Activated CD8-positive, alpha-beta T cell treated with anti-CD3 and anti-CD28 coated beads, Interleukin-2, amount 10 ng/mL, durations not matched to agents 7 days and 5 days (primary cell): Measurements from ENCODE around the gene FRRS1L. TPM values are rescaled to one million over a fixed set of nuclear protein-coding genes. Genes with fewer than 3 reads are reported as not detected.

ENCODE experiments used
- ATAC-seq: fragments of 150-1000 bp; cut with Tn5 transposase; one replicate; pipeline ENCODE4 v1.10.0; 2021; ENCODE audit warnings: moderate library complexity
- CTCF ChIA-PET: fragments of 350-600 bp; sonication (Branson Sonifier 250); formaldehyde crosslinking; loops from one replicate; lab custom pipeline; 2021; ENCODE audit warnings: antibody characterized with exemption; lab: Charles Lee
- POLR2A ChIA-PET: fragments of 350-600 bp; sonication (Branson Sonifier 250); formaldehyde crosslinking; loops from one replicate; lab custom pipeline; 2021; ENCODE audit warnings: antibody characterized with exemption; lab: Charles Lee
- DNase-seq: peaks from one replicate; pipeline ENCODE4 v3.0.0-alpha.2; 2020
- H3K27ac Mint-ChIP-seq: one replicate; pipeline ENCODE4 v1.8.0; 2021; ENCODE audit warnings: mild to moderate bottlenecking, mixed read lengths
- H3K27me3 Mint-ChIP-seq: one replicate; pipeline ENCODE4 v1.8.0; 2021; ENCODE audit warnings: low read depth, mixed read lengths
- H3K36me3 Mint-ChIP-seq: one replicate; pipeline ENCODE4 v1.8.0; 2021; ENCODE audit warnings: low read depth, mixed read lengths
- H3K4me1 Mint-ChIP-seq: one replicate; pipeline ENCODE4 v1.8.0; 2021; ENCODE audit warnings: low read depth, mixed read lengths
- H3K4me3 Mint-ChIP-seq: one replicate; pipeline ENCODE4 v1.8.0; 2021; ENCODE audit warnings: mild to moderate bottlenecking, mixed read lengths
- H3K9me3 Mint-ChIP-seq: one replicate; pipeline ENCODE4 v1.8.0; 2022; ENCODE audit warnings: mixed read lengths; ENCODE audit not compliant: insufficient read depth
- total RNA-seq, 2 experiments: library from RNA; stranded (reverse); gene quantifications; one replicate each; pipeline ENCODE4 v1.2.3, GENCODE V29; 2021

Gene FRRS1L
- total RNA-seq, 2 experiments from 2014 or later, result not detected

DNA sequence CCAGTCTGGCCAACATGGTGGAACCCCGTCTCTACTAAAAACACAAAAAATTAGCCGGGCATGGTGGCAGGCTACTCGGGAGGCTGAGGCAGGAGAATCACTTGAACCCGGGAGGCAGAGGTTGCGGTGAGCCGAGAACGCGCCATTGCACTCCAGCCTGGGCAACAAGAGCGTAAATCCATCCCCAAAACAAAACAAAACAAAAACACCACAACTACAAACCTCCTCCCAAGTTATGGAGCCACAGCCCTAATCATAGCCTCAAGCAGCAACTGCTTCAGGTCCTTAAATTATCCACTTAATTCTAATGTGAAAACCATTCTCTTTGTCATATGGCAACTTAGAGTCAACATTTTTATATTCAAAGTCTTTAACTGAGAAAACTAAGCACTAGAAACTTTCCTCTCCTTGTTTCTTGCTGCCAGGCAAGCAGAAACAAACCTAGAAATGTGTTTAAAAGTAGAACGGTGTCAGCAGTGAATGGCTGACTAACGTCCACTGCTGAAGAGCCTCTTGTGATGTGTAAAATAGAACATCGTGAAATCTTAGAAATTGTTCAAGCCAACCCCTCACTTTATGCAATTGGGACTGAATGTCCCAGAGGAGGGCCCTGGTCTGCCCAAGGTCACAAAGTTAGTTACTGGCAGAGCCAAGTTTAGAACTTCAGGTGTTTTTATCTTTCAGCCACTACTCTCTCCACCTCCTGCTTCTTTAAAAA lies 53.0 kb downstream of the FRRS1L start:
- Mint-ChIP-seq H3K27ac (no peak overlapping the region), H3K9me3 (no peaks in the 10 kb centered on the region), H3K27me3 (no peaks in the 10 kb centered on the region), H3K4me1 (peaks cover 65% of the 10 kb centered on the region), H3K36me3 (peaks cover 26% of the 10 kb centered on the region), H3K4me3 (no peak overlapping the region)
- ATAC-seq, result no peak
- POLR2A ChIA-PET, result interaction anchor here (0.7 kb wide), 1 partner anchor 8 kb away, joined by 3 read pairs; no protein-coding TSS in a partner anchor
- DNase-seq, result no peak
- CTCF ChIA-PET, result interaction anchor here (0.6 kb wide), 1 partner anchor 44 kb away, joined by 3 read pairs; no protein-coding TSS in a partner anchor

DNA sequence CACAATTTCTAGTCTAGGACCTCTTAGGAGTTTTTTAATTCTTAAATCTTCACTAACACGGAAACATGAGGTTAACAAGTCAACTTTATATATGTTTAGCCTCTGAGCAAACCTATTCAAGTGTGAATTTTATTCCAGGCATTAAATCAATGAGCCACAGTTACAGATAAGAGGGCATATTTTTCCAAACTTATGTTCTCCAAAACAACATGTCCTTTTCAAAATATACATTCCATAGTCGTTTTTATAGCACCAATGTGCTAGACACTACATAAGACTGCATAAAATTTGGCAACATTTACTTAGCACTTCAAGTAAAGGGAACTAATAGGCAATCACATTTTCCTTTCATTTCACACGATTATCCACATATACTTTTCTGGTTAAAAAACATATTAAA lies 53.8 kb downstream of the FRRS1L start:
- ATAC-seq, result no peak
- ChIA-PET CTCF (interaction anchor here (0.6 to 3.0 kb wide), 2 partner anchors 13 to 27 kb away, joined by 3 to 9 read pairs; no protein-coding TSS in a partner anchor), POLR2A (interaction anchor here (0.7 kb wide), 1 partner anchor 9 kb away, joined by 3 read pairs; no protein-coding TSS in a partner anchor)
- peaks cover 26% of the 10 kb centered on the region for H3K36me3 Mint-ChIP-seq
- no peak for DNase-seq
- H3K9me3 Mint-ChIP-seq, result no peaks in the 10 kb centered on the region
- H3K4me3 Mint-ChIP-seq, result no peak overlapping the region
- H3K27ac Mint-ChIP-seq, result no peak overlapping the region
- H3K27me3 Mint-ChIP-seq, result no peaks in the 10 kb centered on the region
- peaks cover 69% of the 10 kb centered on the region for H3K4me1 Mint-ChIP-seq

DNA sequence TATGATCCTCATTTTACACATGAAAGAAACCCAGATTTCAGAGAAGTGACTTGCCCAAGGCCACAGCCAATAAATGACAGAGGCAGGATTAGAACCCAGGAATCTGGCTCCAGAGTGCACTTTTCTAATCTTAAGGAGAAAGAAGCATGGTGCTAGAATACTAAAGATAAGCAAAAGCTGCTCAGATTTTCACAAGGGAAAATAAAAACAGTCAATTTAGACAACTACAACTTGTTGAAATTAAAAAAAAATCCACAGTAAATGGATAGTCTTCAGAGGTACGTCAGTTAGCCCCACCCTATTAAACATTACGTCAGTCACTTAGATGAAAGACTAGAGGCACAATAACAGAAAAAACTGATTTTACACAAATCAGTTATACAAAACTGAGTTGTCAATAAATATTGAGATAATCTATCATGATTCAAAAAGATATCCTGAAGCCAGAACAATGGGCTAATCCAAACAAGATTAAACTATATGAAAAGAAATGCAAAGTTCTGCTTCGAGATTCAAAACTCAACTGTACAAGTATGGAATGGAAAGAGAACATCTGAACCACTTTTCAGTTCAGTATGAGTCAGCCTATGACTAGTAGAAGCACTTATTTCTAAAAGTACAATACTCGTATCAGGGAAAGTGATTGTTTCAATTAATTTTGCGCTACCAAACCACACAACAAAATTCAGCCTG lies 56.6 kb downstream of the FRRS1L start:
- ChIA-PET POLR2A (interaction anchor here (1.4 to 3.7 kb wide), 2 partner anchors 8 to 10 kb away, joined by 4 to 24 read pairs; partner anchors contain the start of gene TMEM245), CTCF (interaction anchor here (2.9 to 3.0 kb wide), 2 partner anchors 8 to 10 kb away, joined by 9 to 21 read pairs; partner anchors contain the start of gene TMEM245)
- no peaks in the 10 kb centered on the region for H3K9me3 Mint-ChIP-seq
- peak; percentile 62 for ATAC-seq
- H3K36me3 Mint-ChIP-seq, result peaks cover 16% of the 10 kb centered on the region
- H3K4me3 Mint-ChIP-seq, result peak overlapping the region; percentile 28
- H3K4me1 Mint-ChIP-seq, result peaks cover 62% of the 10 kb centered on the region
- H3K27me3 Mint-ChIP-seq, result no peaks in the 10 kb centered on the region
- no peak for DNase-seq
- peak overlapping the region; percentile 48 for H3K27ac Mint-ChIP-seq

DNA sequence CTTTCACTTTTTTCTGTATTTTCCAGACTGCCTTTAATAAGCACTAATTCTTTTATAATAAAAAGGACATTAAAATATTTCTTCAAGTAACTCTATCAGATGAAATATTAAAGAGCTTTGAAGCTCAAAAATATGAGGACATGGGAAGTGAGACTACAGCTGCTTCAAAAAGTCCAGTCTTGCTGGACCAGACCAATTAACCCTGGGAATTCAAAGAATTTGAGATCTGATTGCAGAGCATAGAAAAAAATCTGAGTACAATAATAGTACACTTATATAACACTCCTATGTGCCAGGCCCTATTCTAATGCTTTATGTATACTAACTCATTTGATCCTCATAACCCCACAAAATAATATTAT lies 57.1 kb downstream of the FRRS1L start:
- Mint-ChIP-seq H3K27me3 (no peaks in the 10 kb centered on the region), H3K36me3 (peaks cover 19% of the 10 kb centered on the region), H3K9me3 (no peaks in the 10 kb centered on the region), H3K4me1 (peaks cover 62% of the 10 kb centered on the region), H3K4me3 (peak overlapping the region; percentile 28), H3K27ac (peak overlapping the region; percentile 48)
- POLR2A ChIA-PET, result interaction anchor here (1.4 to 3.7 kb wide), 2 partner anchors 9 kb away, joined by 4 to 24 read pairs; partner anchors contain the start of gene TMEM245
- no peak for DNase-seq
- CTCF ChIA-PET, result interaction anchor here (2.9 kb wide), 1 partner anchor 9 kb away, joined by 21 read pairs; the partner anchor contains the start of gene TMEM245
- ATAC-seq, result no peak

DNA sequence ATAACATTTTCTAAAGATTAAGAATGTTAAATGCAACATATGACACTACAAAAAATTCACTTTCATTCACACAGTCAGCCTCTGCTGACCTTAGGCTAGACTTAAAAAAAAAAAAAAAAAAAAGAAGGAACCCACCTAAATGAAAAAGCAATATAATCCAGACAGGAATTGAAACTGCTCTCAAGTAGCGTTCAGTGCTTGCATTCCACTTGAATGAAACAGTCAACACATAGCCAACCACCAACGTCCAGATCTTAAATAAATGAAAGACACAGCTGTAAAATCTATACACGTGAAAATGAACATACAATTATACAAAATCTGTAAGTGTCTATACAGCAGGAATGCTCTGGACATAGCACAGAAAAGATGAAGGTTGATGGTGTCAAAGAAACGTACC lies 58.7 kb downstream of the FRRS1L start:
- H3K4me1 Mint-ChIP-seq, result peaks cover 53% of the 10 kb centered on the region
- no peak for DNase-seq
- H3K27me3 Mint-ChIP-seq, result no peaks in the 10 kb centered on the region
- POLR2A ChIA-PET, result interaction anchor here (0.9 to 3.7 kb wide), 2 partner anchors 10 to 20 kb away, joined by 4 to 24 read pairs; partner anchors contain the start of gene TMEM245
- no peak overlapping the region for H3K4me3 Mint-ChIP-seq
- CTCF ChIA-PET, result interaction anchor here (1.2 kb wide), 1 partner anchor 12 kb away, joined by 5 read pairs; no protein-coding TSS in a partner anchor
- ATAC-seq, result no peak
- no peaks in the 10 kb centered on the region for H3K9me3 Mint-ChIP-seq
- H3K36me3 Mint-ChIP-seq, result peaks cover 24% of the 10 kb centered on the region
- no peak overlapping the region for H3K27ac Mint-ChIP-seq

DNA sequence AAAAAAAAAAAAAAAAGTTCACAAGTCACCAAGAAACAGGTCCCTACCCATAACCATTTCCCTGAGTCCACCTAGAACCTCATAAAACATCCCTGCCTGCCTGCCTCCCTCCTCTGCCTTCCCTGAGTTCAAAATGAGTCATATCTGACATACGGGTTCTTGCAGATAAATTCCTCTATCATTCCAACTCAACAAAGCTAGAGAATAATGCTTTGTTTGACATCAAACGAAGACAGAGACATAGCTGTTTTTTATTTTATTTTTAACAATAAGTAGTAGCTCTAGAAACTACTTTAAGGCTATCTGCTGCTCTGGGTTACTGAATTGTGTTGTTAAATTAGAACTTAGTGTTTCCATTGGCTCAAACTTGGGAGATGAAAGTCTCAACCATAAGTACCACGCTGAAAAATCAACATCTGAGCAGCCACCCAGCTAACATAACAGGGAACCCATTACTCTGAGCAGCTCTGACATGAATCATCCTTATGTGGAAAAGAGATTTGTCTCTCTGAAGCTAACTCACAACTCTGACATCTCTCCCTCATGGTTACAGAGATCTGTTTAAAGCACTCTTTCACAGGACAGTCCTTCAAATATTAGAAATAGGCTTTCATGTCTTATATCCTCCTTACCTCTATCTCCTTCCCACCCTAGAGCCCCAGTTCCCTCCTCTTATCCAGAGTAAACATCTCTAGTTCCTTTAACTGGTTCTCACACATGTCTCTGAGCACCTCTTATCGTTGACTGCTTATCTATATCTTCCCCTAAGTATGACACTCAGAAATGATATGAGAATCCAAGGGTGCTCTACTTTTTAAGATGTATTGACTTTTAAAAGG lies 59.4 kb downstream of the FRRS1L start:
- POLR2A ChIA-PET, result interaction anchor here (1.5 to 3.7 kb wide), 2 partner anchors 10 to 11 kb away, joined by 7 to 24 read pairs; partner anchors contain the start of gene TMEM245
- H3K36me3 Mint-ChIP-seq, result peaks cover 31% of the 10 kb centered on the region
- H3K27ac Mint-ChIP-seq, result peak overlapping the region; percentile 22
- CTCF ChIA-PET, result interaction anchor here (1.2 kb wide), 1 partner anchor 11 kb away, joined by 5 read pairs; no protein-coding TSS in a partner anchor
- DNase-seq (no peak), ATAC-seq (peak; percentile 62)
- no peaks in the 10 kb centered on the region for H3K27me3 Mint-ChIP-seq
- H3K4me1 Mint-ChIP-seq, result peaks cover 58% of the 10 kb centered on the region
- H3K9me3 Mint-ChIP-seq, result no peaks in the 10 kb centered on the region
- H3K4me3 Mint-ChIP-seq, result no peak overlapping the region

DNA sequence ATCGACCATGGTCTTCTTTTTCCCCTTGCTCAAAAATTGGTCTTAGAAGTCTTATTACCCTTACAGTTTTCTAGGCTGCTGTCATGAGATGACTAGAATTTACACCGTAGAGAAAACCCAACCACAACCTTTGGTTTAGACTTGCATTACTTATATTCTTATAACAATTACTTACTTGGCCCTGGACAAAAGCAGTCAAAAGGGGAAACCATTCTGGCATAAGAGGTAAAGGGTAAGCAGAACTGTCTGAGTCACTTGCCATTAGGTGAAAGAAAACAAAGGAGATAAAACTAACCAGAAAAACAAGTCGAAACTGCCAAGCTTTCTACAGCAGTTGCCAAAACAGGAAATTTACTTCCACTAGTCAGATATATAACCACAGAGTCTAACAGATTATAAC lies 65.2 kb downstream of the FRRS1L start:
- ATAC-seq (peak; percentile 73), DNase-seq (peak; percentile 35)
- H3K4me3 Mint-ChIP-seq, result peak overlapping the region; percentile 38
- H3K9me3 Mint-ChIP-seq, result no peaks in the 10 kb centered on the region
- ChIA-PET POLR2A (interaction anchor here (1.4 kb wide), 1 partner anchor 18 kb away, joined by 5 read pairs; the partner anchor contains the start of gene TMEM245), CTCF (no interaction called here)
- H3K4me1 Mint-ChIP-seq, result peaks cover 62% of the 10 kb centered on the region
- H3K36me3 Mint-ChIP-seq, result peaks cover 59% of the 10 kb centered on the region
- peak overlapping the region; percentile 74 for H3K27ac Mint-ChIP-seq
- H3K27me3 Mint-ChIP-seq, result no peaks in the 10 kb centered on the region

DNA sequence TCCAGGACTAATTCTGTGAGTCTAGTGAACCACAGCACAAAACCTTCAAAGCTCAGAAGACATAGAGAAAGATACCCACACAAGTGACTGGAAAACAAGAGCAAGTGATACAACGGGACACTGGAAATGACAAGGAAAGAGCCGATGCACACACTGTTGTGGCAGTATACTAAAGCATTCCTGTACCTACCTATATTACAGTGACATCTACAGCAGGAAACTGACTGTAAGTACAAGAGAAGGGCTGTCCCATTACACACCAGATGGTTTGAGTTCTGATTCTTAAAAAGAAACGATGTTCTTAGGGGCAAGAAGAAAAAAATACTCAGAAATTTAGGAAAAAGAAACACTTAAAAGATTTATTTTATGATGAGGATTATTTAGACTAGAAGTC lies 65.8 kb downstream of the FRRS1L start:
- Mint-ChIP-seq H3K4me1 (peaks cover 65% of the 10 kb centered on the region), H3K9me3 (no peaks in the 10 kb centered on the region), H3K4me3 (peak overlapping the region; percentile 36), H3K27ac (peak overlapping the region; percentile 72), H3K36me3 (peaks cover 59% of the 10 kb centered on the region), H3K27me3 (no peaks in the 10 kb centered on the region)
- peak; percentile 60 for ATAC-seq
- ChIA-PET POLR2A (interaction anchor here (1.0 to 1.5 kb wide), 2 partner anchors 8 to 18 kb away, joined by 4 to 8 read pairs; partner anchors contain the start of gene TMEM245), CTCF (interaction anchor here (1.0 to 1.8 kb wide), 3 partner anchors 11 to 17 kb away, joined by 3 to 9 read pairs (median 4); no protein-coding TSS in a partner anchor)
- DNase-seq, result no peak

DNA sequence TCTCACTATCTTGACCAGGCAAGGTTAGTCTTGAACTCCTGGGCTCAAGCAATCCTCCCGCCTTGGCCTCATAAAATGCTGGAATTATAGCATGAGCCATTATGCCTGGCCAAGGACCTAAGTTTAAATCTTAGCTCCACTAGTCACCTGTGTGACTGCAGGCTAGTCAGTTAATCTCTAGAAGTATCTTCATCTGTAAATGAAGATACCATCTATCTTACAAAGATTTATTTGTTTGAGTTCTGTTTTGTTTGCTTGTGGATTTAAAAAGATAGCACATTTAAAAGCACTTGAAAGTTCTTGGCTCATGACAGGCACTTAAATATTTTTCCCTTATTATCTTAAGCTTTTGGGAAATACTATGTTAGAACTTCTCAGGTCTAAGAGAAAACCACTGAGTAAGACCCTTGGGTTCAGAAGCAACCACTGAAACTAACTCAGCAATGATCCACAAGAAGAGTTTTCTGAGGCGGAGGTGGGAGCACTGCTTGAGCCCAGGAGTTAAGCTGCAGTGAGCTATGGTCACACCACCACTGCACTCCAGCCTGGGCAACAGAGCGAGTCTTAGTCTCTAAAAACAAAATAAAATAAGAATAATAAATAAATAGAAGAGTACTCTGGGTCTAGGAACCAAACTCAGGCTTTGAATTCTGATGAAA lies 66.4 kb downstream of the FRRS1L start:
- POLR2A ChIA-PET, result interaction anchor here (0.6 to 1.5 kb wide), 3 partner anchors 9 to 78 kb away, joined by 3 to 8 read pairs (median 4); partner anchors contain the start of gene TMEM245
- no peak for DNase-seq
- CTCF ChIA-PET, result interaction anchor here (0.9 to 1.8 kb wide), 4 partner anchors 11 to 19 kb away, joined by 3 to 9 read pairs (median 4); no protein-coding TSS in a partner anchor
- Mint-ChIP-seq H3K4me3 (peak overlapping the region; percentile 36), H3K4me1 (peaks cover 69% of the 10 kb centered on the region), H3K36me3 (peaks cover 63% of the 10 kb centered on the region), H3K9me3 (no peaks in the 10 kb centered on the region), H3K27ac (peak overlapping the region; percentile 72), H3K27me3 (no peaks in the 10 kb centered on the region)
- peak; percentile 6 for ATAC-seq

DNA sequence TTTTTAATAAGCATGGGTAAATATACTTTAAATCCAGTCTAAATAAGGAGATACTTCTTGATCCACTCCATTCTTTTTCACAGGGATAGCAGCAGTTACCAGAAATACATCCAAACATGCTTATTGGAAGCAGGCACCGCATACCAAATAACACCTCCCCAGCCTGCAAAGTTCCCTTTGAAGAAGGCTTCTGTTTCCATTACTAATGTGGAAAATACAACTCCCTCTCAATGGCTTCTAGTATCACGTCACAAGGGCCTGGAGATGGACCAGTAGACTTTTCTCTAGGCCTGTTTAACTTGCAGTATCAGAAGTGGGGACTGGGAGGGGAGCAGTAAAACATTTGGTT lies 68.1 kb downstream of the FRRS1L start:
- Mint-ChIP-seq H3K4me3 (no peak overlapping the region), H3K4me1 (peaks cover 82% of the 10 kb centered on the region), H3K9me3 (no peaks in the 10 kb centered on the region), H3K27me3 (no peaks in the 10 kb centered on the region), H3K27ac (no peak overlapping the region), H3K36me3 (peaks cover 66% of the 10 kb centered on the region)
- no peak for ATAC-seq
- ChIA-PET CTCF (no interaction called here), POLR2A (no interaction called here)
- DNase-seq, result no peak
